ENCODE measurements around the gene GNRH2.
"Not testable (repeated sequence)": the region's sequence is repeated elsewhere in the genome, so short reads cannot be mapped to it uniquely, and the experiment has no call there.

Gene GNRH2, protein sequence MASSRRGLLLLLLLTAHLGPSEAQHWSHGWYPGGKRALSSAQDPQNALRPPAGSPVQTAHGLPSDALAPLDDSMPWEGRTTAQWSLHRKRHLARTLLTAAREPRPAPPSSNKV

DNA sequence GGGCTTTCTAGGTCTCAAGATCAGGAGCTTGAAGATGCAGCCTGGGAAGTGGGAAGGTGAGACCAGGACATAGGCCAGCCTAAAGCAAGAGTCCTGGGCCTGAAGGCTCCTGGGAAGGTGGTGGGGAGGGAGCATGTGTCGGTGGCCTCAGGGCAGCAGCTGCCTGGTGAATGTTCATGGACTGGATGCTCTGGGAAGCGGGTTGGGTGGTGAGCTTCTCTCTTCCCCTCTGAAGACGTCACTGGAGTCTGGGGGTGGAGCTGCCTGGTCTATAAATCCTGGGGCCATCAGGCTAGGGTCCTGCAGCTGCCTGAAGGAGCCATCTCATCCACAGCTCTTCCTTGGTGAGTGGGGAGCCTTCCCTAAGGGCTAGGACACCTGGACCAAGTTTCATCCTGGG lies at the start of gene GNRH2:
GNRH2 (plus strand) TSS at position 301 of the 400 bp plus-strand sequence. CDS start 793 bp downstream, outside the sequence.
- DNase-seq: no peak

DNA sequence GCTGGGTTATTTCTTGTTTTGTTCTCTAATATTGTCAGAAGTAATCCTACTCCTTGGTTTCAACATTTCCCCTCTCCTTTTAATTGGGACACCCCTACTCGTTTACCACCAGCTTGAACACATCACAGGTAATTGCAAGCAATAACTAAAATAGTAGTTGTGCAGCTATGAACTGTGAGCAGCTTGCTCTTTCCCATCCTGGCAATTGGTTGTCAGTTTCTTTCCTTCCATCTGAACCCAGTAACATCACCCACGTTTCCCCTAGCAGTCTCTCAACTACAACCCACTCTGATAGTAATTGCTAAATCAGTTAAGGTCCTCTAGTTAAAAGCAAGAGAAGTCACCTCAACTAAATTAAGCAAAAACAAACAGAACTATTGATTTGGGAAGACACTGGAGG lies 47.6 kb upstream of the GNRH2 start:
- DNase-seq: no peak

DNA sequence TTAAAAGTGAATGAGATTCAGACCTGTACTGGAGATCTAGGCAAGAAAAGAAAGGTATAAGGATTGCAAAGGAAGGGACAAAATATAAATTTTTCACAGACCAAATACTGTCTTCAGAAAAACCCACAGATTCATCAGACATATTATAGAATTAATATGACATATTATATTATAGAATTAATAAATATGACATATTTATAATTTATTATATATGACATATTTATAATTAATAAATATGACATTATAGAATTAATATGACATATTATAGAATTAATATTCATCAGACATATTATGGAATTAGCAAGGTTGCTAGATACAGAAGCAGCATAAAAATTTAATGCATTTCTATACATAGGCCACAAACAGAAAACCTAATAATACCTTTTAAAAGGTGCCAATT lies 44.7 kb upstream of the GNRH2 start:
- no peak for DNase-seq

DNA sequence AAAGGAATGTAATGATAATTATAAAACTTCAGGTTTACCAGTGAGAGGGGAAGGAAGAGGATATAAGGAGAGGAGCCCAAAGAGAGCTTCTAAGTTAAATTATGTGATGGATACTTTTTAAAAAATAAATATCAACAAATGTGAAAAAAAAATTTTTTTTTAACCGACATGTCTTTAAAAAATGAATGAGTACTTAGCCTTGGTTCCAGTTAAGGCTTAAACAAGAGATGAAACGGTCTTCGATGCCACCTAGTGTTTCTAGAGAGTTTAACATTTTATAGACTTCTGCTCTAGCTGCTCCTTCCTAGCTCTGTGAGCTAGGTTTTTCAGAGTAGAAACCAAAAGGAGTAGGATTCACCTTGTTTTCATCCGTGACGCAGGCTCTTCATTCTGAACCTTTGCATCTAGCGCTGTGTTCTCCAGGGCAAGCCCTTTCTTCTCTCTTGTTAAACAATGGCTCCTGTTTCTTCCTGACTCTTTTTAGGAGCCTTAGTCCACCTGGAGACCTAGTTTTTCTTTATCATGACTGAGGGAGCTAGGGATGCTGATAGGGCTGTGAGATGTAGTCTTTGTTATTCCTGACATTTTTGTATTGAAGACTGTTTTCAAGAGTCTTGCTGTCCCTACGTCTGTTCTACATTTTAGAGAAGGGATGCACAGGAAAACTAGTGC lies 42.4 kb upstream of the GNRH2 start:
- DNase-seq: peak; percentile 5 to 64

DNA sequence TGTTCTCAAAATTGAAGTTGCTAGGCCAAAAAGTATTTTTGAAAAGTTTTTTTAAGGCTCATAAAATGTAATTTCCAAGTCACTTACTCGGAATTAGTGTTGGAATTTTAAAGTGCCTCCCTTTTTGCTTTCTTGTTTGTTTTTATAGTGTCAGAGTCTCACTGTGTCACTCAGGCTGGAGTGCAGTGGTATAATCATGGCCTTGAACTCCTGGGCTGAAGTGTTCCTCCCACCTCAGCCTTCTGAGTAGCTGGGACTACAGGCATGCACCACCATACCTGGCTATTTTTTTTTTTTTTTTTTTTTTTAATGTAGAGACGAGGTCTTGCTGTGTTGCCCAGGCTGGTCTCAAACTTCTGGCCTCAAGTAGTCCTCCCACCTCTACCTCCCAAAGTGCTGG lies 40.0 kb upstream of the GNRH2 start:
- no peak for DNase-seq

DNA sequence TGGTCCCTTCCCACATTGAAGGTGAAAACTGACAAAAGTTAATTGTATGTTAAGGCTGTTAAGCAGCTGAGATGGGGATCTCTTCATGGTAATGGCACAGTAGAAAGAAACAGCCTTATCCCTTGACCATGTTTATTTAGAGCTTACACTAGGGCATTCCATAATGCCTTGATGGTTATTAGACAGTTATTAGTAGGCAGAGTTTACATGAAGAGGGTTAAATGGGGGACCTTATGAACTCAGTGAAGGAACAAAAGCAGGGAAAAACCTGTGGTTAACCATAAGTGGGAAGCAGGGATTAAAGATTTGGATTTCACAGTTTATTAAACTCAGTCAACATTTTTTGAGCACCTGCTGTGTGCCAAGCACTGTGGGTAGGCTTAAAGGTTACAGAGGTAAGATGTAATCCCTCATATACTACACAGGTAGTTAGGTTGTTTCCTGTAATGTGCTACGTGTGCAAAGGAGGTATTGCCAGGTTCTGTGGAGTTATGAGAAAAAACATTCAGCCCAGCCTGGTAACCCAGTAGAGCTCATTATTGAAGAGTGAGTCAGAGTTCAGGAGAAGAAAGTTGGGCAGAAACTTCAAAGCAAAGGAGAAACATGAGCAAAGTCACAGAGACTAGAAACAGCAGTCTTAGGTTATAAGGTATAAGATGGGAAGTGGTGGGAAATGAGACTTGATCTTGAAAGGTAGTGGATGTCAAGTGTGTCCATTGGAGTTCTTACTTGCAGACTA lies 32.3 kb upstream of the GNRH2 start:
- DNase-seq: no peak

DNA sequence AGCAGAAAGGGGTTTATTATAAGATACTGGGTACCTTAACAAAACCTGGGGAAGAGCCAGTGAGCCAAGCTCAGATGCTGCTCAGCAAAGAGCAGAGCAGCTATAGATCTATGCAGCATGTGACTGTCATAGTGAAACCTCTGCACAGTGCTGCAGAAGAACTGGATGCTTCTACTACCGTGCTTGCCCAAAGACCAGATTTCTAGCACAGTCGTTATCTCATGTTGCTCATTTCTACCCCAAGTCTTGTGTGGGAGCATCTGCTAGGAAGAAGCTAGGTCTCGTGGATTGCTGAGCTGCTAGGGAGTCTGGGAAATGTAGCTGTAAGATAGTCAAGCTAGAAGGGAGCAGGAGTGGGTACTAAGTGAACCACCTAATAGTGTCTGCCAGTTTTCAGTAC lies 31.7 kb upstream of the GNRH2 start:
- no peak for DNase-seq

DNA sequence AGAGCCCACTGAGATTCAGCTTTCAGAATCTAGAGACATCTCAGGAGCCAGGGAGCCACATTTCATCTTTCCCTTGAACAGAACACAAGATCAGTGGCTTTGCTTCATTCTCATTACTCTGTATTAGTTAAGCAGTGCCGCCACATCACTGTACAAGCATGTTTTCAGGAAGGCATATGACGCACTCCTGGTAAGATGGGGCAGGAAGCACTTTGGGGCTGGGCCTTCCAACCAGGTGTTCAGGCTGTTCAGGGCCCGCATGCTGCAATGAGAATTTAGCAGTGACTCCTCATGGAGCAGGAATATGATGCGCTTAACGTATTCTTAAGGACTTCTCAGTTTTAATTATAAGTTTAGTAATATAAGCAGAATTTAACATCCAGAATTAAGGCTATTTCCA lies 29.7 kb upstream of the GNRH2 start:
- no peak for DNase-seq

DNA sequence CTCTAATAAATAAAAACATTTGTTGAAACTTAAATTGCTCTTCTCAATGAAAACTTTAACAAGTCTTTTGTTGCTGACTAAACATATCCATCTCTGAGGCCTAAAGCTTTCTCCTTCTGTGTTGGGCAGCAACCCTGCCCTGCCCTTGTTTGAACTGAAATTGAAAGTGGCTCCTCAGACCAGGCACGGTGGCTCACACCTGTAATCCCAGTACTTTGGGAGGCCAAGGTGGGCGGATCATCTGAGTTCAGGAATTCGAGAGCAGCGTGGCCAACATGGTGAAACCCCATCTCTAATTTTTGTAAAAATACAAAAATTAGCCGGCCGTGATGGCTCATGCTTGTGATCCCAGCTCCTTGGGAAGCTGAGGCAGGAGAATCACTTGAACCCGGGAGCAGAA lies 29.2 kb upstream of the GNRH2 start:
- DNase-seq: no peak

DNA sequence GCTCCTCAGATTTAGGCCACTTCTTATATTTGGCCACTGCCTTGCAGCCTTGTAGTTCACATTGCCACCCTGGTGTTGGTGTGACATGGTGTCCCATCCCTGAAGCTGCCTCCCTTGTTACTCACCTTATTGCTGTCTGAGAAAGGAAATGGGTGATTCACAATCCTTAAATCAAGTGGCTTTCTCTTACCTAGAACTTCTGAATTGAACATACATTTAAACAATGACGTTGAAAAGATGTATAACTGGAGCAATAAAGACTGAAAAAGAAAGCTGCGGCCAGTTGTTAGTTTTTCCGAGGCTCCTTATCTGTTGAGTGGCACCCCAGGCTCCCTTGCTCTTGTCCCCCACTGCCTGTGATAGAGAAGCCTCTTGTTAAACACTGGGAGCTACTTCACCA lies 28.8 kb upstream of the GNRH2 start:
- DNase-seq: no peak

DNA sequence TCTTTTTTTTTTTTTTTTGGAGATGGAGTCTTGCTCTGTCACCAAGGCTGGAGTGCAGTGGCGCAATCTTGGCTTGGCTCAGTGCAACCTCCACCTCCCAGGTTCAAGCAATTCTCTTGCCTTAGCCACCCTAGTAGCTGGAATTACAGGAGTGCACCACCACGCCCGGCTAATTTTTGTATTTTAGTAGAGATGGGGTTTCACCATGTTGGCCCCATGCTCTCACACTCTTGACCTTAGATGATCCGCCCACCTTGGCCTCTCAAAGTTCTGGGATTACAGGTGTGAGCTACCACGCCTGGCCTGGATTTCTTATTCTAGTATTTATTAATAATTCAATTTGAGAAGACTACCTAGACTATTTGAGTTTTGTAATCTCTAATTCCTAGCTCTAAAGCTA lies 28.1 kb upstream of the GNRH2 start:
- not testable (repeated sequence) for DNase-seq

DNA sequence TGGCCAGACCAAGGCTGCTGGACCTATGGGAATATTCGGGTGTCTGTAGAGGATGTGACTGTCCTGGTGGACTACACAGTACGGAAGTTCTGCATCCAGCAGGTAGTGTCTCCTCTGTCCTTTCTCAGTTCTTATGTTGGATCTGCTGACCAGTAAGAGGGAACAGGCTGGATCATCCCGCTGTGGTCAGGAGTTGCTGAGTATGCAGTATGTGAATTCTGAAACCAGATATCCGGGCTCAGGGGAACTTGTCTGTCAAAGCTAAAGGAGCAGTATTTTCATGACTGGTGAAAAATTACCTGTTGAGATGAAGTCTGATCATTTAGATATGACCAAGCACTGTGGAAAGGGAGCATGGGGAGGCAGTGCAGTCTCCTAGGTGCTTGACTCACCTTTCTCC lies 22.1 kb upstream of the GNRH2 start:
- no peak for DNase-seq

DNA sequence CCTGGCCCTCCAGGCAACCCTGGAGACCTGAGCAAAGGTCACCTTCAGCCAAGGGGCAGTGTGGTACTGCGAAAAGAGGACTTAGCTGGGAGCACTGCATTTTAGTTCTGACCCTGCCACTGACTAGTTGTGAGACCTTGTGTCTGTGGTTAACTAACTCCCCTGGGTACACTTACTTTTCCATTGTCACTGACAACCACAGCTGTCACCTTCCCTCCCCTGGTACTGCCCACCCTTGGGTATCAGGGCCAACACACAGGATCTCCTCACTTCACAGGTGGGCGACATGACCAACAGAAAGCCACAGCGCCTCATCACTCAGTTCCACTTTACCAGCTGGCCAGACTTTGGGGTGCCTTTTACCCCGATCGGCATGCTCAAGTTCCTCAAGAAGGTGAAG lies 21.6 kb upstream of the GNRH2 start:
- no peak for DNase-seq

DNA sequence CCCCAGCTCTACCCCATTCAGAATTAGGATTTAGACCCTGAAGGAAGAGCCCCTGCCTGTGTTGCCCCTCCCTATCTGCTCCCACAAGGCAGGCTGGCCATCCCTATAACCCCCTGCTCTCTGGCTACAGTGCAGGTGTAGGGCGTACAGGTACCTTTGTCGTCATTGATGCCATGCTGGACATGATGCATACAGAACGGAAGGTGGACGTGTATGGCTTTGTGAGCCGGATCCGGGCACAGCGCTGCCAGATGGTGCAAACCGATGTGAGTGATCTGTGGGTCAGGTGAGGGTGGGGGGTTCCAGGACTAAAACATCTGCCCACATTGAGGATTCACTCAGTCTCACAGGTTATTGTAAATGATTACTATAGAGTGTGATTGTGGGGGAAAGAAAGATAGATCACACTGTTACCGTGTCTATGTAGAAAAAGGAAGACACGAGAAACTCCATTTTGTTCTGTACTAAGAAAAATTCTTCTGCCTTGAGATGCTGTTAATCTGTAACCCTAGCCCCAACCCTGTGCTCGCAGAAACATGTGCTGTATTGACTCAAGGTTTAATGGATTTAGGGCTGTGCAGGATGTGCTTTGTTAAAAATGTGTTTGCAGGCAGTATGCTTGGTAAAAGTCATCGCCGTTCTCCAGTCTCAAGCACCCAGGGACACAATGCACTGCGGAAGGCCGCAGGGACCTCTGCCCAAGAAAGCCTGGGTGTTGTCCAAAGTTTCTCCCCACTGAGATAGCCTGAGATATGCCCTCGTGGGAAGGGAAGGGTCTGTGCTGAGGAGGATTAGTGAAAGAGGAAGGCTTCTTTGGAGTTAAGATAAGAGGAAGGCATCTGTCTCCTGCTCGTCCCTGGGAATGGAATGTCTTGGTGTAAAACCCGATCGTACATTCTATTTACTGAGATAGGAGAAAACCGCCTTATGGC lies 20.6 kb upstream of the GNRH2 start:
- not testable (repeated sequence) for DNase-seq

DNA sequence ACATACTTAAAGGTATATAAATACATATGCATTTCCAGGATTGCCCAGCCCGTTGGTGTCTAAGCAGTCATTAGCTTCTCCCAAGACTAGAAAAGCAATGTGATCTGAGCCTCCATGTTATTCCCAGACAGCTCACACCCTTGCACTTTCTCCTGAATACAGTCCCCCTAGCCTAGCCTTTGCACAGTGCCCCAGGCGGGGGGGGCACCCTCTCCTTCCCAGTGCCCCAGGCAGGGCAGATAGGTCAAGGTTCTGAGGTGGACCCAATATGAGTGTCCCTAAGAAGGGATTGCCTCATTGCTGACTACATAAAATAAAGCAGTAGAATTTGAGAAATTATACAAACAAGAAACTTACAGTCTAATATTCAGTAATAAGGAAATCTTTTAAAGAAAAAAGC lies 15.4 kb upstream of the GNRH2 start:
- no peak for DNase-seq

DNA sequence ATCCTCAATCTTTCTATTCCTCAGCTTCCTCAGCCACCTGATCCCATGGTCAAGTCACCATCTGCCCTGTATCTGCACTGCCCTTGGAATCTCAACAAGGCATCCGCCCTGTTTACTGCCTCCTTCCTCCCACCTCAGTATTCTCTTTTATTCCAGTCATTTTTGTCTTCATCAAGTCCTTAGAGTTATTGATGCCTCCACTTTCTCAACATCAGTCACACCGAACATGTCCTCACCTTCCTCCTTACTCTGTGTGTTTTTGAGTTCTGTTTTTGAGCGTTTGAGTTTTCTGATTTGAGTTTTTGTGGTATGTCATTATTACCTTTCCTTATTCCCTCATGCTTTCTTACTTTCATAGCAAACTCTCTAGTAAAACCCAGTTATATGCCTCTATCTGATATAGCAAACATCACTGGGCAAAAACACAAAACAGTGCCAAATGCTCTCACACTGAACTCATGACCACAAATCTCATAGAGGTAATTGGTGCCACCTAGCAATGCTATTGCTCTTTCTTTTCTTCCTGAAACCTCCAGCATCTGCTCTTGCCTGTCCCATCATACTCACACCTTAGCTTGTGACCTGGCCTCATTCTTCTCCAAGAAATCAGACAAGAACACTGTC lies 11.8 kb upstream of the GNRH2 start:
- DNase-seq: no peak

DNA sequence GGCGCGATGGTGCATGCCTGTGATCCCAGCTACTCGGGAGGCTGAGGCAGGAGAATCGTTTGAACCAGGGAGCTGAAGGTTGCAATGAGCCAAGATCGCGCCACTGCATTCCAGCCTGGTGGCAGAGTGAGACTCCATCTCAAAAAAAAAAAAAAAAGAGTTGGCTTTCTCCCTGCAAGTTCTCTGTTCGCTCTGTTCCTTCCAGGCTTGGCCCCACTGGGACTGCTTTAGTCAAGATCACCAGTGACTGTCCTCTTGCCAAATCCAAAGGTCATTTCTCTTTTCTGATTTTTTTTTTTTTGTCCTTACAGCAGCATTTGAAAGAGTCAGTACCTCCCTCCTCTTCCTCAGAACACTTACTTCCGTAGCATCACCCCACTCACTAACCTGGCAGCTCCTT lies 10.8 kb upstream of the GNRH2 start:
- DNase-seq: no peak

DNA sequence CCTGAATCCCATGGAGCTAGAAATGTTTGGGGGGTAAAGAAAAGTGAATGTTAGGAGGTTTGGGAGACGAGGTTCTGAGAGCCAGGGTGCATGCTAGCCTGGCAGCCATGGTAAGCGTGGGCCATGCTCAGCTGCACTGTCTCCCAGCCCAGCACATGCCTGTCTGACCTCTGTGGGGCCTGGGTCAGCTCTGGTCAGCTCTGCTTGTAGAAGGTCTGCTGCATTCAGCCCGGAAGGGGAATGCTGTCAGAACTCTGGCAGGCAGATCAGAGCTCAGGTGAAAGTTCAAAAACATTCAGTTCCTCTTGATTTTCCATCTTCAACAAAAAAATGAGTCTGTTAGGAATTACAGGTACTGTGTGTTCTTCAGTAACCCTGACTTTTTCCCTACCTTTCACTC lies 5.8 kb upstream of the GNRH2 start:
- no peak for DNase-seq

DNA sequence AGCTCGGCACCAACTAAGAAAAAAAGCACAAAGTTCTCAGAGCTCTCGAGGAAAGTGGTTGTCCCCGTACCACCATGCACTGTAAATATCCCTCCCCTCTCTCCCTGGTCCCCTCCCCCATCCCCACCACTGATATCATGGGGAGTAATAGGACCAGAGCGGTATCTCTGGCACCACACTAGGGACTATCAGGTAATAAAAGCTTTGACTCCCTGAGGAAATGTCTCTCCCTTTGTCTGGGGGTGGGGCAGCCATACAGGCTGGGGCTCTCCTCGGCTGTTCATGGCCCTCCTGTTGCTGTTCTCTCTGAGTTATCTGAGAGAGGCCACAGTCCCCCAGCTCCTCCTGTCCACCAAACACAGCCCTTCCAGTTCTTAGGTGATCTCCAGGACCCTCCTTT lies 5.0 kb upstream of the GNRH2 start:
- DNase-seq: no peak

DNA sequence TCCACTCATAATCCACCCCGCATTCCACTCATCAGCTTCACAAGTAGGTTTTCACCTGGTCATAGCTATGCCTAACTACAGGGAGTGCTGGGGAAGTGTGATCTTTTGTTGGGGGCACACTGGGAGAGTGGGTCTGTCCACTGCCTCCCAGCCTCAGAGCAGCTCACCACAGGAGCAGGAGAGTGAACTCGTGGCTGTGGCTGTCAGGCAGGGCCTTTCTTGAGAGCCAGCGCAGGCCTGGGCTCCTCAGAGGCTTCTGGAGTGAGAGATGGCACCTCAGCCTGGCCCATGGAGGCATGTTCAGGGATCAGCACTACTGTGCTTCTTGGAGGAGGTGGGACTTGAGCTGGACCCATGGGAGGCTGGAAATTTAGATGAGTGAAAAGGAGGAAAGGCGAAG lies 4.0 kb upstream of the GNRH2 start:
- DNase-seq: no peak

DNA sequence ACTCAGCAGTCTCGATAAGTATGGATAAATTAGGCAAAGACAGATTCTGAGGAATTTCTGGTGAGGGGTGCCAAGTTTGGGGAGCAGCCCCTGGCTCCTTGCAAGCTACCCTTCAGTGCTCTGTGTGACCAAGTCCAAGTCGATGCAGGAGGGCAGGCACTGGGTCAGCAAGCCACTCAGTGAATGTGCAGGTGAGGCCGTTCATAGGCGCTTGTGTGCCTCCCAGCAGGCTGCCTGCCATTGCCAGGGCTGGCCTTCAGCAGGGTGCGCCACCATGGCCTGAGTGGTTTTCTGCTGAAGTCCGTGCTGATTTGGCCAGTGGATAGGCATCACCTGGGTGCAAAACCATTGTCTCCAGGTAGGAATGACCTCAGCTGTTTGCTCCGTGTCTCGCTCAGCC lies 3.3 kb upstream of the GNRH2 start:
- DNase-seq: no peak

DNA sequence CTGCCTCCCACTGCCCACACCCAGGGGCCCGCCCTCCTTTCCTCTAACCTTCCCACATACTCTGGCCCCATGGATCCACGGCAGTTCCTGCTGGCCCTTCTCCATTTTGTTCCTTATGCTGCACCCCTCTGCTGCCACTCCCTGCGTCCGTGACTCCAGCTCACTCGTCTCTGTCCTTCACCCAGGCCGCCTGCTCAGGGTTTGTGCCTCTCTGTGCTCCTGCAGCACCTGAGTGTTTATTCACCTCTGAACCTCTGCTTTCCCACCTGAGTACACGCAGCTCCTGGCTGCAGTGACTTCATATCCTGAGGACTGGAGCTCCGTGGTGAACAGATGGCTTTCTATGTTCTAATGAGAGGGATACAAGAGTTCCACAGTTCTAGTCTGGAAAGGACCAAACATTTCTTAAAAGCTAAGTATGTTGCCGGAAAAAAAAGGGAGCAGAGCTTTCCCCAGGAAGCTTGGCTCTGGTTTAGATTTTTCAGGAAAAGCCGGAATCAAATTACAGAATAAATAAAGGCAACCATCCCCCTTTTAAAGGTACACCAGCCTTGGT lies 1.5 kb upstream of the GNRH2 start:
- no peak for DNase-seq

DNA sequence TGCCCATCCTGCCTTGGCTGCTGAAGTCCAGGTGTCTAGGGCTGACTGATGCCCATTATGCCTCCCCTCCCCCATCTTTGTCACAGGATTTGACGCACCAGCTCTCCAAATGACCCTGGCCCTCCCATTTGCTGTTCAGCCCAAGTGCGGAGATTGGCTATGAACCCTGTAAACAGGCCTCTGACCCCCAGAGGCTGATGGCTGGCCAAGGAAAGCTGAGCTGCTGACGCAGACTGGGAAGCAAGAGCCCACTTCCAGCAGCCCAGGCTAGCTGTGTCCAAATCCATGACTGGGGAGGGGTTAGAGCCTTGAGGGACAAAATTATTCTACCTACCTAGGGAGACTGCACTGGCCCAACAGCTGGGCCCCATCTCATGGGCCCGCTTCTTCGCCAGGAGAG lies 797 bp upstream of the GNRH2 start:
- no peak for DNase-seq
